Cardiac fibroblast (primary cell): ENCODE measurements around the gene KCNT1.

Experiments
- DNase-seq, 2 donors: peaks; one replicate each; pipeline versions ENCODE4 v3.0.0 to v3.0.0-alpha.2; 2010; ENCODE audit warnings: low read depth in 2 of 2
- H3K4me3 ChIP-seq, 2 donors: replicated peaks in 1 of 2; 1 replicate in 1 of 2; 2 replicates in 1 of 2; pipeline ENCODE4 v1.5.1; 2011; ENCODE audit warnings: low read depth in 2 of 2, low read length in 2 of 2, mild to moderate bottlenecking in 2 of 2, moderate library complexity in 1 of 2
- TF ChIP-seq, protein P1 (sequence below): IDR thresholded peaks from one replicate; pipeline ENCODE4 v1.5.1; 2011; ENCODE audit warnings: low read depth, mild to moderate bottlenecking, low read length, inconsistent platforms

The KCNT1 gene

GRCh38 chr9:135736272-135736978 is 34.4 kb downstream of the KCNT1 start:
- H3K4me3 ChIP-seq, result no peak overlapping the region
- no peak for DNase-seq
- TF ChIP-seq, protein P1, sequence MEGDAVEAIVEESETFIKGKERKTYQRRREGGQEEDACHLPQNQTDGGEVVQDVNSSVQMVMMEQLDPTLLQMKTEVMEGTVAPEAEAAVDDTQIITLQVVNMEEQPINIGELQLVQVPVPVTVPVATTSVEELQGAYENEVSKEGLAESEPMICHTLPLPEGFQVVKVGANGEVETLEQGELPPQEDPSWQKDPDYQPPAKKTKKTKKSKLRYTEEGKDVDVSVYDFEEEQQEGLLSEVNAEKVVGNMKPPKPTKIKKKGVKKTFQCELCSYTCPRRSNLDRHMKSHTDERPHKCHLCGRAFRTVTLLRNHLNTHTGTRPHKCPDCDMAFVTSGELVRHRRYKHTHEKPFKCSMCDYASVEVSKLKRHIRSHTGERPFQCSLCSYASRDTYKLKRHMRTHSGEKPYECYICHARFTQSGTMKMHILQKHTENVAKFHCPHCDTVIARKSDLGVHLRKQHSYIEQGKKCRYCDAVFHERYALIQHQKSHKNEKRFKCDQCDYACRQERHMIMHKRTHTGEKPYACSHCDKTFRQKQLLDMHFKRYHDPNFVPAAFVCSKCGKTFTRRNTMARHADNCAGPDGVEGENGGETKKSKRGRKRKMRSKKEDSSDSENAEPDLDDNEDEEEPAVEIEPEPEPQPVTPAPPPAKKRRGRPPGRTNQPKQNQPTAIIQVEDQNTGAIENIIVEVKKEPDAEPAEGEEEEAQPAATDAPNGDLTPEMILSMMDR, result no peak

DNA sequence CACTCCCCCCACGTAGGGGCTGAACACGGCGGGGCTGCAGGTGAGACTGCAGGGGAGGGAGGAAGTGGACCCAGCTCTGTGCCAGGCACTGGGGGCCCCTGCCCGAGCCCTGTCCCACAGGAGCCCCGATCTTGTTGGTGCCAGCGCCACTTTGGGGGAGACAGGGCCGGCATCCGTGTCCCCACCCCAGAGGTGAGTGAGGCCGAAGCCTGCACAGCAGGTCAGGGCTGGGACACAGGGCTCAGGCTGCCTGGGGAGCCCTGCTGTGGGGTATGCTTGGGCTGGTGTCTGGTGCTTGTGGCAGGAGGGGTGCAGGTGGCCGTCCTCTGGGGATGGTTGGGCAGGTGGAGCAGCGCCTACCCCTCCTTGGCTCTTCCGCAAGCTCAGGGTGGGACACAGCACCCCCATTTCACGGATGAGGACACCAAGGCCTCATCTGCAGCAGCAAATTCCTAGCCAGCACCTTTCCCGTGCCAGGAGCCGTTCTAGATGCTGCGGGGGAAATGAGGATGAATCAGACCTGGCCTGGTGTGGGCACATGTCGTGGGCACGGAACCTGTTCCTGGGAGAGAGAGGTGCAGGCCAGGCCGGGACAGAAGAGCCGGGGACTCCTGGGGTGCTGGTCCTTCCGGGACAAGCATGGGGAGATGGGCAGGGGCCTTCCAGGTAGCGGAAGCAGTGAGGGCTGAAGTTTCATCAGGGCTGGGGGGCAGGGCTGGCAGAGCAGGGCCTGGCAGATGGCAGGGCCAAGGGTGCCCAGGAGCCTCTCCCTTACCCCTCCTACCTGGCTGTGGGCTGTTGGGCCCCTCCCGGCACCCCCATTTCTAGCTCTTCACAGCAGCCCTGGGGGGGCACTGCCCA is 35.2 kb downstream of the KCNT1 start:
- DNase-seq, result no peak
- H3K4me3 ChIP-seq, result no peak overlapping the region
- TF ChIP-seq, protein P1, result no peak

- TF ChIP-seq, protein P1, result no peak
- no peak overlapping the region for H3K4me3 ChIP-seq
- DNase-seq, result no peak
These were observed 36.0 kb downstream of the KCNT1 start for GRCh38 chr9:135737840-135738521.

GRCh38 chr9:135739271-135740220 is 37.6 kb downstream of the KCNT1 start:
- no peak for DNase-seq
- TF ChIP-seq, protein P1, result no peak
- no peak overlapping the region for H3K4me3 ChIP-seq

GRCh38 chr9:135741276-135742219 is 39.6 kb downstream of the KCNT1 start:
- no peak overlapping the region for H3K4me3 ChIP-seq
- TF ChIP-seq, protein P1, result no peak
- DNase-seq, result no peak
